B cell (primary cell): ENCODE results near the gene IRF7.

Experiments used
- CTCF ChIP-seq: fragments of 200-600 bp; IDR thresholded peaks from one replicate; pipeline ENCODE4 v1.8.0; 2022; ENCODE audit warnings: antibody characterized with exemption, mild to moderate bottlenecking
- EZH2 ChIP-seq: IDR thresholded peaks from 2 replicates; pipeline ENCODE4 v1.6.1; 2012; ENCODE audit warnings: borderline replicate concordance, low read depth, mild to moderate bottlenecking, moderate library complexity, low read length; ENCODE audit not compliant: insufficient read depth, poor library complexity, severe bottlenecking

DNA sequence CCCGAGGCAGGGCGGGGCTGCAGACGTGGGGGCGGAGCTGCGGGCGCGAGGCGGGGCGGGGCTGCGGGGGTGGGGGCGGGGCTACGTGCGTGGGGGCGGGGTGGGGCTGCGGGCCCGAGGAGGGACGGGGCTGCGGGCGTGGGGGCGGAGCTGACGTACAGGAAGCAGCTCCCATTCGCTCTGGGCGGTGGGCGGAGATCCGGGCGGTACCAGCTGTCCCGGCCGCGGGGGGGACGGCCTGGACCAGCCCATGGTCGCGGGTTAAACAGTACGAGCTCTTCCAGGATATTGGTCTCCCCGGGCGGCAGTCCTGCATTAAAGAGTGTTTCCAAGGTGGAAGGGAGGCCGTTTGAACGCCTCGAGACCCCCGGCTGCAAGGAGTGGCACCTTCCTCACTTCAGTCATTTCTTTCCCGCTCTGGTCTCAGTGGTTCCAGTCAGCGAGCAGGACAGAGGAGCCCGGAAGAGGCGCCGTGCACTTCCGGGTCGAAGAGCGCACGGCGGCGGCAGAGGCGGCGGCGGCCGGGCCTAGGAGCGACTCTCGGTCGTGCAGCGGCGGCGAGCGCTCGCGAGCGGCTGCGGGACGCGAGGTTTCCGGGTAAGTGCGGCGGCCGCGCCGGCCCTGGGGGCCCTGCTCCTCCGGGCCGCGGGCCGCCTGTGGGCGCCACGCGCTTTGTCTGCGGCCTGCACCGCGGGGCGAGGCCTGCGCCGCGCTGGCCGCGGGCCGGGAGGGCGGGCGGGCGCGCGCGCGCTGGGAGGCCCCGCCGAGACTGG lies 39.6 kb downstream of the IRF7 start, which contains the start of gene PHRF1:
- no peak for TF ChIP-seq EZH2
- TF ChIP-seq CTCF = no peak
